ACC112 (cell line): ENCODE results near the gene ZFHX3.

Experiments
- H2AFZ ChIP-seq: fragments of 200-600 bp; sonication (generic); one replicate; pipeline ENCODE4 v1.6.0; 2017; ENCODE audit warnings: antibody characterized with exemption, low read length; ENCODE audit not compliant: unreplicated experiment
- H3K27ac ChIP-seq: fragments of 200-600 bp; sonication (generic); 2 replicates; pipeline ENCODE4 v1.5.1; 2014; ENCODE audit warnings: low read depth, mild to moderate bottlenecking, antibody characterized with exemption, low read length, moderate library complexity
- H3K27me3 ChIP-seq: fragments of 200-600 bp; sonication (generic); 2 replicates; pipeline ENCODE4 v1.6.1; 2014; ENCODE audit warnings: mild to moderate bottlenecking, antibody characterized with exemption, low read length, moderate library complexity, mixed read lengths; ENCODE audit not compliant: insufficient read depth
- H3K36me3 ChIP-seq: fragments of 200-600 bp; sonication (generic); 2 replicates; pipeline ENCODE4 v1.6.1; 2016; ENCODE audit warnings: mild to moderate bottlenecking, antibody characterized with exemption, low read length, moderate library complexity, mixed read lengths; ENCODE audit not compliant: insufficient read depth
- H3K4me1 ChIP-seq: fragments of 200-600 bp; sonication (generic); one replicate; pipeline ENCODE4 v1.6.1; 2016; ENCODE audit warnings: low read length, mixed read lengths; ENCODE audit not compliant: insufficient read depth, unreplicated experiment, control insufficient read depth
- H3K4me3 ChIP-seq: fragments of 200-600 bp; sonication (generic); 2 replicates; pipeline ENCODE4 v1.5.1; 2014; ENCODE audit warnings: mild to moderate bottlenecking, low read depth, low read length
- H3K79me2 ChIP-seq: fragments of 200-600 bp; sonication (generic); one replicate; pipeline ENCODE4 v1.6.0; 2016; ENCODE audit warnings: low read length; ENCODE audit not compliant: control insufficient read depth, unreplicated experiment, insufficient read depth

Gene ZFHX3

DNA sequence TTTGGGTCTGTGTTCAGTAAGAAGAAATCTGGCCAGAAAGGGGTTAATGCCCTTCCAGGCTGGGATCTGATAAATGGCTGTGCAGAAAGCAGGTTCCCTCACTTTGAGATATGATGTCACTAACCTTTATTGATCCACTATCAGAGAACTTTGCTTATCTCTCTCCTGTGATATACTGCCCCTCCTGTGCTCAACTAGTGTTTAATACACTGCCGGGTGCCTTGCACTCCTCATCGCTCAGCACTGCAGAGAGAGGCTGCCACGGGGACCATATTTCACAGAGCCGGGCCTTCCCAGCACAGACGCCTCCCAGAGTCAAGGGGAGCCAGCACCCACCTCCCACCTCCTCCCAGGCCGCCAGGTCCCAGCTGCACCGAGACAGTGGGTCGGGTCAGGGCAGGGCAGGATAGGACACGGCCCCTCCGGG, 20.2 kb downstream of the ZFHX3 start:
- no peaks in the 10 kb centered on the region for H3K27me3 ChIP-seq
- peaks cover 89% of the 10 kb centered on the region for H3K79me2 ChIP-seq
- H3K36me3 ChIP-seq: peaks cover 2% of the 10 kb centered on the region; the same call in 1 of the 2 replicates
- H3K27ac ChIP-seq: no peak overlapping the region
- no peak overlapping the region for H2AFZ ChIP-seq
- H3K4me3 ChIP-seq: no peak overlapping the region
- peaks cover 10% of the 10 kb centered on the region for H3K4me1 ChIP-seq

- H3K79me2 ChIP-seq: peaks cover 88% of the 10 kb centered on the region
- H3K27me3 ChIP-seq: no peaks in the 10 kb centered on the region
- H3K36me3 ChIP-seq: peaks cover 2% of the 10 kb centered on the region; the same call in 1 of the 2 replicates
Measured at GRCh38 chr16:73026754-73027684, 20.9 kb downstream of the ZFHX3 start.

GRCh38 chr16:73025856-73026210, 22.1 kb downstream of the ZFHX3 start:
- Histone ChIP-seq H3K36me3 (peaks cover 2% of the 10 kb centered on the region; the same call in 1 of the 2 replicates), H3K4me3 (no peak overlapping the region), H3K27me3 (no peaks in the 10 kb centered on the region), H3K4me1 (peaks cover 15% of the 10 kb centered on the region), H3K79me2 (peaks cover 87% of the 10 kb centered on the region), H3K27ac (peak overlapping the region; percentile 21; the same call in 1 of the 2 replicates), H2AFZ (no peak overlapping the region)

More at GRCh38 chr16:73026754-73027684, 20.9 kb downstream of the ZFHX3 start:
- Histone ChIP-seq H3K4me3 (no peak overlapping the region), H3K27ac (no peak overlapping the region), H3K4me1 (peaks cover 10% of the 10 kb centered on the region), H2AFZ (no peak overlapping the region)

DNA sequence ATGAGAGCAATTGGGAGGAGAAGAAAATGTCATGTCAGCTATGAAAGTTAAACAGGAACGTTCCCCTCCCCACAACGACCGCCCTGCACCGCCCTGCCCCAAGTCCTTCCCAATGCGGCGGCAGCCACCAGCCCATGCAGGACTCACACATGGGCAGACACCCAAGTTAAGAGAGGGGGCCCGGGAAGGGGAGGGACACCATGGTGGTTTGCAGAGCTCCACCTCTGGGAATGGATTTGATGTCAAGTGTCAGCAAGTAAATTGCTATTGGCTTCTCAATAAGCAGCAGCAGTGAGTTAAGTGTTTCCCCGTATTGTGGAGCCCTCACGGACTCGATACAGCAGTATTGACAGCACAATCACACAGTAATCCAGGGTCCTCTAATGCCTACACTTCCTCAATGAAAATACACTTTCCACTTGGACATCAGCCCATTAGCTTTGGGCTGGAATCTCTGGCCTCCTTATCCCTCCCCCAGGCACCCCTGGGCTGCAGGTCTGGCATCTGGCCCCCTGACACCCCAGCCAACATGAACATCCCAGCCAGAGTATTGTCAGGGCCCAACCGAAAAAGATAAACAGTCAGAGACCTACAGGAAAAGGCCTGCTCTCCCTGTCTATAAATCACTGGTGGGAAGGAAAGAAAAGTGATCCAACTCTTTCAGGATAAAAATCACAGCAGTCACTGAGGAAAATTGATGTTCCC, 22.6 kb downstream of the ZFHX3 start:
- peaks cover 19% of the 10 kb centered on the region for H3K4me1 ChIP-seq
- peaks cover 2% of the 10 kb centered on the region; the same call in 1 of the 2 replicates for H3K36me3 ChIP-seq
- no peak overlapping the region for H2AFZ ChIP-seq
- H3K27ac ChIP-seq: peak overlapping the region; percentile 21; the same call in 1 of the 2 replicates
- H3K27me3 ChIP-seq: no peaks in the 10 kb centered on the region
- no peak overlapping the region for H3K4me3 ChIP-seq
- peaks cover 82% of the 10 kb centered on the region for H3K79me2 ChIP-seq

GRCh38 chr16:73024571-73025105, 23.3 kb downstream of the ZFHX3 start:
- Histone ChIP-seq H3K79me2 (peaks cover 76% of the 10 kb centered on the region), H2AFZ (no peak overlapping the region), H3K27ac (no peak overlapping the region), H3K4me1 (peaks cover 23% of the 10 kb centered on the region), H3K4me3 (no peak overlapping the region), H3K36me3 (peaks cover 2% of the 10 kb centered on the region; the same call in 1 of the 2 replicates), H3K27me3 (no peaks in the 10 kb centered on the region)

DNA sequence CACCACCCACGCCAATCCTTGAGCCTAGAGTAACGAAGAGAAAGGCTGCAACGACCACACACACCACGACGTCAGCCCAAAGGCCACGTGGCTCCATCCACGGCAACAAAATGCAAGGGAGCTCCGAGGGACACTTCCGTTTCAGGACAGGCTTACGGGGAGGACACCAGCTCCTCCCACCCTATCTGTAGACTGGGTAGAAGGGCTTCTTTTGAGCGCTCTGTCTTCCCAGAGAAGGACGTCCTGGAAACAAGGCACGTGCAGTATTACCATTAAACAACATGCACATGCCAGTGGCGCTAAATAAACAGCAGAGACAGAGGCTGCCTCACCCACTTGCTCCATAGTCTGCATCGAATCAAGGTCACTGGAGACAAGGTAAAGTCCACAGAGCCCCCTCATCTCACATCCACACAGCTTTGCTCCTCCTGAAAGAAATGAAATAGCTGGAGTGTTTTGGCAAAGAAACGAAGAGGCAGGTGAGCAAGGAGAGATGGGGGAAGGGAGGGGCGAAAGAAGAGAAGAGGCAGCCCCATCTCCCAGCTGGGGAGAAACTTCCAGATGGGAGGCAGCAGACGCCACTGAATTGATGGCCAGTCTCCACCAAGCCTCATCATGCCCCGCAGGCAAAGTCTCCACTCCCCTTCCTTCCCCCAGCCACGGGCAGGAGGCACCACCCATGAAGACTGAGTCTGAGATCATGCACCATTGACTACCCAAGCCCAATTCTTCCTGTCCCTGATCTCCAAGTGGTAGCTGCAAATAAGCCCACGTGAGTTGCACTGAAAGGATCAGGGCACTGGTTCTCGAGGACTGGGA, 24.0 kb downstream of the ZFHX3 start:
- no peak overlapping the region for H3K27ac ChIP-seq
- H2AFZ ChIP-seq: no peak overlapping the region
- no peaks in the 10 kb centered on the region for H3K27me3 ChIP-seq
- peaks cover 29% of the 10 kb centered on the region for H3K4me1 ChIP-seq
- no peaks in the 10 kb centered on the region for H3K36me3 ChIP-seq
- H3K79me2 ChIP-seq: peaks cover 73% of the 10 kb centered on the region
- H3K4me3 ChIP-seq: no peak overlapping the region

GRCh38 chr16:73023320-73023719, 24.6 kb downstream of the ZFHX3 start:
- Histone ChIP-seq H3K79me2 (peaks cover 72% of the 10 kb centered on the region), H3K27me3 (no peaks in the 10 kb centered on the region), H3K36me3 (no peaks in the 10 kb centered on the region), H2AFZ (no peak overlapping the region), H3K27ac (no peak overlapping the region), H3K4me1 (peaks cover 33% of the 10 kb centered on the region), H3K4me3 (no peak overlapping the region)

GRCh38 chr16:73022534-73022933, 25.4 kb downstream of the ZFHX3 start:
- Histone ChIP-seq H3K36me3 (no peaks in the 10 kb centered on the region), H3K79me2 (peaks cover 69% of the 10 kb centered on the region), H3K4me3 (no peak overlapping the region), H3K27me3 (no peaks in the 10 kb centered on the region), H3K27ac (no peak overlapping the region), H2AFZ (no peak overlapping the region), H3K4me1 (peaks cover 33% of the 10 kb centered on the region)

DNA sequence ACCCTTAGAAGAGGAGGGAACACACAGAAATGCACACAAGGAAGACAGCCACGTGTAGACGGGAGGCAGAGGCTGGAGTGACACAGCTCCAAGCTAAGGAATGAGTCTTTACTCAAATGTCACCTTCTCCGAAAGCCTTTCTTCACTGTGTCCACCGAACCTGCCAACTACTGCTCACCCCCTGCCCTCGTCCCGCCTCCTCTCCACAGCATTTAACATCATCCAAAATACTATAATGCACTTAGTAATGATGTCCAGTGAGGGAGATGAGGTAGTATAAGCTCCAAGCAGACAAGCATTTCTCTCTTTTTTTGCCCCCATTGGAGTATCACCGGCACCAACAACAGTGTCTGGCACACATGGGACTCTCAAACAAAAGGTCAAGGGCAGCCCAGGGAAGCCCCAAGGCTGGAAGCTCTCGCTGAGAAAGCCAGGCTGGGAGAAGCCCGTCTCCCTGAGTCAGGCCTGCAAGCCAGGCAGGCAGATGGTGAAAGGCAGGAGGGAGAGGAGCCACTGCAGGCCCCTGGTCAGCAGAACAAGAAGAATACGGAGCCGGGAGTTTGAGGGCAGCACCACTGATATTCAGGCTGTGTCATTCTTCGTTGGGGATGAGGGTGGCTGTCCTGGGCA, 25.9 kb downstream of the ZFHX3 start:
- Histone ChIP-seq H3K27ac (no peak overlapping the region), H3K4me1 (peaks cover 33% of the 10 kb centered on the region), H2AFZ (no peak overlapping the region), H3K36me3 (no peaks in the 10 kb centered on the region), H3K27me3 (no peaks in the 10 kb centered on the region), H3K79me2 (peaks cover 69% of the 10 kb centered on the region), H3K4me3 (no peak overlapping the region)
